ACC112 (cell line): Measurements from ENCODE around the gene KCNC1.

Source experiments
- H2AFZ ChIP-seq: fragments of 200-600 bp; sonication (generic); one replicate; pipeline ENCODE4 v1.6.0; 2017; ENCODE audit warnings: antibody characterized with exemption, low read length; ENCODE audit not compliant: unreplicated experiment
- H3K27ac ChIP-seq: fragments of 200-600 bp; sonication (generic); 2 replicates; pipeline ENCODE4 v1.5.1; 2014; ENCODE audit warnings: low read depth, mild to moderate bottlenecking, antibody characterized with exemption, low read length, moderate library complexity
- H3K27me3 ChIP-seq: fragments of 200-600 bp; sonication (generic); 2 replicates; pipeline ENCODE4 v1.6.1; 2014; ENCODE audit warnings: mild to moderate bottlenecking, antibody characterized with exemption, low read length, moderate library complexity, mixed read lengths; ENCODE audit not compliant: insufficient read depth
- H3K36me3 ChIP-seq: fragments of 200-600 bp; sonication (generic); 2 replicates; pipeline ENCODE4 v1.6.1; 2016; ENCODE audit warnings: mild to moderate bottlenecking, antibody characterized with exemption, low read length, moderate library complexity, mixed read lengths; ENCODE audit not compliant: insufficient read depth
- H3K4me1 ChIP-seq: fragments of 200-600 bp; sonication (generic); one replicate; pipeline ENCODE4 v1.6.1; 2016; ENCODE audit warnings: low read length, mixed read lengths; ENCODE audit not compliant: insufficient read depth, unreplicated experiment, control insufficient read depth
- H3K4me3 ChIP-seq: fragments of 200-600 bp; sonication (generic); 2 replicates; pipeline ENCODE4 v1.5.1; 2014; ENCODE audit warnings: mild to moderate bottlenecking, low read depth, low read length
- H3K79me2 ChIP-seq: fragments of 200-600 bp; sonication (generic); one replicate; pipeline ENCODE4 v1.6.0; 2016; ENCODE audit warnings: low read length; ENCODE audit not compliant: control insufficient read depth, unreplicated experiment, insufficient read depth

KCNC1 gene

DNA sequence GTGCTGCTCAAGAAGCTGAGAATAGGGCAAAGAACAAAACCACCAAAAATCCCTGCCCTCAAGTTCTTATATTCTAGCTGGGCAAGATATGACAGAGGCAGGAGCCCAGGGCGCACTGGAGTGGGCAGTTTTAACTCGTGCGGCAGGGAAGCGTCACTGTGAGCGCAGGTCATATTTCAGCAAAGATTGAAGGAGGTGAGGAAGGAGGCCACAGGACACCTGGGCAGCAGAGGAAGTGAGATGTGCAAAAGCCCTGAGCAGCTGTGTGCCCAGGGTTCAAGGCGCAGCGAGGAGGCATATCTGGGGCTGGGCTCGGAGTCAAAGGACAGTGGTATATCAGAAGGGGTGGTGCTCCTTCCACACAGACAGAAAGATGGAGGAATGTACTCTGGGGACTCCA, 13.5 kb downstream of the KCNC1 start:
- Histone ChIP-seq H3K4me1 (peaks cover 13% of the 10 kb centered on the region), H3K36me3 (no peaks in the 10 kb centered on the region), H3K27me3 (peaks cover 37% of the 10 kb centered on the region), H3K27ac (no peak overlapping the region), H3K4me3 (no peak overlapping the region), H2AFZ (no peak overlapping the region), H3K79me2 (no peaks in the 10 kb centered on the region)

DNA sequence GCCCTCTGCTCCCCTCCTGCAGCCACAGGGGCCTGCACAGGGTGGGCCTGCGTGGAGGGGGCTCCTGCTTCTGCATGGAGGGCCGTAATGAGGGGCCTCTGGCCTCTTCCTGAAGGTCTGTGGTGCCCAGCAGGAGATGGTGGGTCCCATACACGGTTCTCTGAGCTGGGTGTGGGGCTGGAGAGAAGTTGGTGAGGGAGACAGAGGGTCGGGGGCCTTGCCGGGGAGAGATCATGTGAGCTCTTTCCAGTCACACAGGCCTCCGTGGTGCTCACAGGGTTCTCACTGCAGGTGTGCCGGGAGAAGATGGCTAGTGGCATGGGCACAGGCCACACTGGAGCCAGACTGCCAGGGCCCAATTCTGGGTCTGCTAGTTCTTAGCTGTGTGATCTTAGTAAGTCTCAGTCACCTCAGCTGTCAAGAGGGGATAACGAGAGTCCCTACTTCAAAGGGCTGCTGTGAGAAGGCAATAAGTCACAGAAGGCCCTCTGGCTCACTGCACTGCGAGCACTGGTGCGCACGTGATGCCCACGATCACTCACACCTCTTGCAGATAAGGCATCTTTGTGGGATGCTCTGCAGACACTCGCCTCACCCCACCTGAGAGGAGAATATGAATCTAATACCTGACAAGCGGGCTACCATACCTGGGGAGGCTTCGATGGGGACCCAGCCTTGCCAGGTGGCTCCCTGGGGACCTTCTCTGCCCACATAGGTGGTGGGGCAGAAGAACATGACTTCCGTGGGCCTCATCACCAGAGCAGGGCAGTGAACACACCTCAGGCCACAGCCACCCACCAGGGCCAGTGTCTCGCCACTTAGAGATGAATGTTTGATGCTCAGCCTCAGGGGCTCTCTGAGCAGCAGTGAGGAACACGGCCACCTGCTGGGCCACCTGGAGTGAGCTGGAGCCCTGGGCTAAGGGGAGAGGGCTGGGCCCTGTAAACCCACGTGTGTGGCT, 14.5 kb downstream of the KCNC1 start:
- H2AFZ ChIP-seq, result no peak overlapping the region
- peaks cover 45% of the 10 kb centered on the region for H3K27me3 ChIP-seq
- H3K4me3 ChIP-seq, result no peak overlapping the region
- H3K27ac ChIP-seq, result no peak overlapping the region
- no peaks in the 10 kb centered on the region for H3K36me3 ChIP-seq
- H3K79me2 ChIP-seq, result no peaks in the 10 kb centered on the region
- H3K4me1 ChIP-seq, result peaks cover 5% of the 10 kb centered on the region

DNA sequence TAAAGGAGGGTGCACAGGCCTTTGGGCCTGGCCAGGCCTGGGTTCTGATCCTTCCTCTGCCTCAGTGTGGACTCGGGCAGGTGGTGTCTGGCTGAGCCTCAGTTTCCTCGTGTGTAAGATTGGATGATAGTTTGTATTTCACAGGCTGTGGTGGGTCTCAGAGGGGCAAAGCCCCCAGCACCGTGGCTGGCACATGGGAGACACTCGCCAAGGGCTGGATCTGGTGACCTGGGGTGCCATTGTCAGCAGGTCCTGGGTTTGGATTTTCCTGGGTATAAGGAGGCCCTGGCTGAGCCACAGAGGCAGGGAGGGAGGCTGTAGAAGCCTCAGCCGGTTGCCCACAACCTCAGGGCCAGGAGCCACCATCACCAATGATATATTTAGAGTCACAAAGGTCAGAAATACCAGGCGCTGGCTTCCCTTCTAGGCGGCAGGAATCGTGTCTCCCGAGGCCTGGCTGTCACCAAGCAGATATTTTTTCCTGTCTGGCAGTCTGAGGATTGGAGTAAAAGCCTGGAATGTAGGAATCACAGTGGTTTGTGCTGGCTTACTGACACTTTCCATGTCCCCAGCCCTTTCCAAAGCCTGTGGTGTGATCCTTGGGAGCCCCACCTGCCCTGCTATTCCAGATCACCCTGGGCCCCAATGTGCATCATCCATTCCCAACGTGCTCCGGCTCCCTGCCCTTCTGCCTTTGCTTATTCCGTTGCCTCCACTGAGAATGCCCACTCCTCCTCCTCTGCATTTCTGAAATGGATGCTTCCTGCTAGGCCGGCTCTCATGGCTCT, 15.6 kb downstream of the KCNC1 start:
- H3K79me2 ChIP-seq, result no peaks in the 10 kb centered on the region
- H3K27me3 ChIP-seq, result peaks cover 57% of the 10 kb centered on the region
- no peak overlapping the region for H2AFZ ChIP-seq
- no peak overlapping the region for H3K27ac ChIP-seq
- H3K4me1 ChIP-seq, result no peaks in the 10 kb centered on the region
- no peaks in the 10 kb centered on the region for H3K36me3 ChIP-seq
- H3K4me3 ChIP-seq, result no peak overlapping the region

DNA sequence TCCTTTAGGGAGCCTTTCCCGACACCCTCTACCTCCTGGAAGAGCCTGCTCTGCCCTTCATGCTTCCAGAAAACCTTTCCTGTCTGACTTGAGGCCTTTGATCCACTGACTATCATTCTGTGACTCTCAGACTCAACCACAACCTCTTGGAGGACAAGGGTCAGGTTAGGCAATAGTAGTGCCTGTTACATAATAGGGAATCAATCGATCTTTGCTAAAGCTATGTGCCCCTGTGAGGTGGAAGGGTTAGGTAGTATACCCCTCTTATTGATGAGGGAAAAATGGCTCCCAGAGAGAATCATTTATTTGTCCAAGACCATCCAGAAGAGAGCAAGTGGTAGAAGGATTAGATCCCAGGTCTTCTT, 16.2 kb downstream of the KCNC1 start:
- no peaks in the 10 kb centered on the region for H3K79me2 ChIP-seq
- H3K36me3 ChIP-seq, result no peaks in the 10 kb centered on the region
- no peak overlapping the region for H2AFZ ChIP-seq
- peaks cover 62% of the 10 kb centered on the region for H3K27me3 ChIP-seq
- no peaks in the 10 kb centered on the region for H3K4me1 ChIP-seq
- no peak overlapping the region for H3K4me3 ChIP-seq
- no peak overlapping the region for H3K27ac ChIP-seq

DNA sequence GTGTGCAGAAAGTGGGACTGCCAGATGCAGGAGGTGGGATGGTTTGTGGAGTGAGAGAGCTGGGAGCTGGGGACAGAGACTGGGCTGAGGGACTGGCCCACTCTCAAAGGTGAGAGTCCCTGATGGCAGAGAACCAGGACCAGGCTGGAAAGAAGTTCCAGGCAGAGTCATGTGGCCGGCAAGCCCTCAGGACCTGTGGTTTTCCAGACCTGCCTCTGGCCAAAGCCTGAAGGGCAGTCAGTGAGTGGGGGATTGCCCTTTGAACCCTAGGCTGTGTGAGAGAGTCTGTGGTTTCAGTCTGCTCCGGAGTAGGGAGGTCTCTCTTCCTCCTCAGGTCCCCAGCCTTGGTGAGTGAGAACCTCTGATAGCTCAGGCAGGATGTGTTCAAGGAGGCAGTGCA, 17.0 kb downstream of the KCNC1 start:
- H2AFZ ChIP-seq, result no peak overlapping the region
- peaks cover 66% of the 10 kb centered on the region for H3K27me3 ChIP-seq
- no peak overlapping the region for H3K27ac ChIP-seq
- no peaks in the 10 kb centered on the region for H3K36me3 ChIP-seq
- H3K79me2 ChIP-seq, result no peaks in the 10 kb centered on the region
- no peaks in the 10 kb centered on the region for H3K4me1 ChIP-seq
- H3K4me3 ChIP-seq, result no peak overlapping the region

DNA sequence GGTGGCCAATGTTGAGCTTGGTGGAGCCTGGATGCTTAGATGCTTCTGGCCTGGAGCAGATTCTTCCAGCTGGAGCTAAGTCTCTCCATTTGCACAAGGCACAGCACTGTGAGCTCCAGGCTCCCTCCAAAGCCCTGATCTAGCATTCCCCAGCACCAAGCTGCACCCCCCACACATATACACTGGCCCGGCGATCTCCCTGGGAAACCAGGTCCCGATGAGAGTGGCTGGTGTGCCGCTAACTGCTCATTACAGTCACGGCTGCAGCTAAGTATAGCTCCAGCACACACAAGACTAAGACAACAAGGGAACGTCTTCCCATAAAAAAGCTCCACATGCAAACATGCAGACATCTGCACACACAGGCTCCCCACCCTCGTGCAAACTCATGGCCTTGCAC, 17.6 kb downstream of the KCNC1 start:
- Histone ChIP-seq H3K36me3 (no peaks in the 10 kb centered on the region), H3K4me3 (no peak overlapping the region), H2AFZ (no peak overlapping the region), H3K27ac (no peak overlapping the region), H3K79me2 (no peaks in the 10 kb centered on the region), H3K27me3 (peaks cover 71% of the 10 kb centered on the region), H3K4me1 (no peaks in the 10 kb centered on the region)

DNA sequence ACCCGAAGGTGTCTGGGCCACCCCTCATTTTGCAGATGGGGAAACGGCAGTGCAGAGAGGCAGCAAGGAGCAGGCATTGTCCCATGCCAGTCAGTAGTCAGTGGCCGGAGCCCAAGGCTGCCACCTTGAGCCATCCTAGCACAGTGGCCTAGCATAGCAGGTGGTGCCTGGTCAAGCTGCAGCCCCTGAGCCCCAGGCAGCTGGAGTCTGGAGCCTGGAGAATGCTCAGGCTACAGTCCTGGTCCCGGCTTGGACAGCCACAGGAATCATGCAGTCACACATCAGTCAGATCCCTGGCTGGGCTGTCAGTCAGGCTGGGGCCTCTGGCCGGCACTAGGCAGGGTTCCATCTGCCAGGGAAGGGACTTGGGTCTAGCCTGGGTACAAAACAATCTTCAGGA, 18.6 kb downstream of the KCNC1 start:
- H3K4me1 ChIP-seq, result no peaks in the 10 kb centered on the region

DNA sequence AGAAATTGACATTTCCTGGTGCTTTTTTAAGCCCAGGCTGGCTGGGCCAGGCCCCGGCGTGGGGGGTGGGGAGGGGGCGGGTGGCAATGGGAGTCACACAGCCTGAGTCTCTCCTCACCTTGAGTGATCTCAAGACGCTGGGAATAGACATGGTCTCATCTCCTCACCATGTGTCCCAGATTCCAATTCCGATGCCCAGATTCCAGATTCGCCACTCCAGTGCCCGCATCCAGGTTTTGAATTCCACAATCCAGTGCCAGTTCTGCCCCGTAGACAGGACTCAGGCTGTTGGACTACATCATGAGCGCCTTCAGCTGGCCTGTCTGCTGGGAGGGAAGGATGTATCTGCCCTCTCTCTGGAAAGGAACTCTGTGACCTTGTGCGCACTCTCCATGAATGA, 19.1 kb downstream of the KCNC1 start:
- peaks cover 82% of the 10 kb centered on the region for H3K27me3 ChIP-seq
- H3K4me1 ChIP-seq, result no peaks in the 10 kb centered on the region
- no peak overlapping the region for H3K27ac ChIP-seq
- H3K4me3 ChIP-seq, result no peak overlapping the region
- H3K36me3 ChIP-seq, result no peaks in the 10 kb centered on the region
- H3K79me2 ChIP-seq, result no peaks in the 10 kb centered on the region
- H2AFZ ChIP-seq, result no peak overlapping the region

More for the DNA sequence above, 18.6 kb downstream of the KCNC1 start:
- H3K4me3 ChIP-seq, result no peak overlapping the region
- H3K27me3 ChIP-seq, result peaks cover 77% of the 10 kb centered on the region
- H3K36me3 ChIP-seq, result no peaks in the 10 kb centered on the region
- H3K79me2 ChIP-seq, result no peaks in the 10 kb centered on the region
- no peak overlapping the region for H2AFZ ChIP-seq
- H3K27ac ChIP-seq, result no peak overlapping the region

DNA sequence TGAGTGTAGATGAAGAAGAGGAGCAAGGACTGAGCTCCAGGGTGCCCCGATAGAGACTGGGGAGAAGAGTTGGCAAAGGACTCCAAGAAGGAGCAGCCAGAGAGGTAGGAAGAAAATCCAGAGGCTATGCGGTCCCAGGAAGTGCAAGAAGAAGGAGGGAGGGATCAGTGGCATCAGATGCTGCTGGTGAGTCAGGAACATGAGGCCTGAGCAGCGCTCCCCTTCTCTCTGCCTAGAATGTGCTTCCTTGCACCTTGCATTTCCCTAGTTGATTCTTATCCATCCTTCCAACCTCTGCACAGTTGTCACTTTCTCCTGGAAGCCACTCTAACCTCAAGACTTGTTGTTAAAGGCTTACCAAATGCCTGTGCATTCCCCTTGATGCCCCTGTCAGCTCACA, 21.3 kb downstream of the KCNC1 start:
- no peak overlapping the region for H3K27ac ChIP-seq
- no peaks in the 10 kb centered on the region for H3K36me3 ChIP-seq
- no peaks in the 10 kb centered on the region for H3K4me1 ChIP-seq
- no peak overlapping the region for H3K4me3 ChIP-seq
- H3K27me3 ChIP-seq, result peaks cover 82% of the 10 kb centered on the region
- no peak overlapping the region for H2AFZ ChIP-seq
- H3K79me2 ChIP-seq, result no peaks in the 10 kb centered on the region

DNA sequence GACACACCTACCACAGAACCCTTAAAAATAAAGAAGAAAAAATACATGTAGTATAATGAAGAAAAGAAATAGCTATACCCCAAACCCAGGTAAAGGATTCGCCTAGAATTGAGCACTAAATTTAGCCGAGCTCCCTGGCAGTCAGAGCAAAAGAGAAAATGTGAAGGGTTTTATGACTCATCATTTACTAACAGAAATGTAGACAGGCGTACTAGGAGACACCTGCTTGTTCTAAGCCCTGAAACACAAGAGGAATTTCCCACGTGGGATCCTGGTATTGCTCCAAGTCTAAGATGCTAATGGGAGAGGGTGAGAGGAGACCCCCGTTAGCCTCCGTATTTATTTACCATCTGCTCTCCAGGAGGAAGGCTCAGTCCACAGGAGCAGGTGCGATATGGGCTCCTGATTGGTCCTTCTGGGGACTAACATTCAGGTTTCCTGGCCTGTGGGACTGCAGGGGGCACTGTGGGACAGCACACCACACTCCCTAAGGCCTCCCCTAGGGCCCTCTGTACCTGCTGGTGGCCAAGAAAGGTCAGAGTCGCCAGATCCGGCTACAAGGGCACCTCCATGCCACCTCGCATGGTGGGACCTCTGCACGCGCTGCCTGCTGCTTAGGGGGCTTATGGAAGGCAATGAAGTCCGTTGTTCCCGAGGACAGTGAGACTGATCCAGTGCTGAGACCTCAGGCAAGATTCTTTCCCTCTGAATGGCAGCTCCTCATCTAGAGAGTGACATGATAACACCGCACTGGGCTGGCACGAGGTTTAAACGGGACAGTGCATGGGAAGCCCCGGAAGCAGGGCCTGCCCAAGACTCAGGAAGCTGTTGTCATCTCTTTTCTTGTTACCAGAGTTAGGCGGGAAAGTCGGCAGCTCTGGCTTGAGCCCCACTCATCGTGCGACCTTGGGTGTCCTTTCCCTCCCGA, 25.8 kb downstream of the KCNC1 start:
- H2AFZ ChIP-seq, result no peak overlapping the region
- no peak overlapping the region for H3K27ac ChIP-seq
- H3K4me3 ChIP-seq, result no peak overlapping the region
- peaks cover 39% of the 10 kb centered on the region for H3K27me3 ChIP-seq
- H3K4me1 ChIP-seq, result no peaks in the 10 kb centered on the region
- H3K79me2 ChIP-seq, result no peaks in the 10 kb centered on the region
- no peaks in the 10 kb centered on the region for H3K36me3 ChIP-seq
